Measurements from ENCODE around the gene TENT4A.

Gene TENT4A

DNA sequence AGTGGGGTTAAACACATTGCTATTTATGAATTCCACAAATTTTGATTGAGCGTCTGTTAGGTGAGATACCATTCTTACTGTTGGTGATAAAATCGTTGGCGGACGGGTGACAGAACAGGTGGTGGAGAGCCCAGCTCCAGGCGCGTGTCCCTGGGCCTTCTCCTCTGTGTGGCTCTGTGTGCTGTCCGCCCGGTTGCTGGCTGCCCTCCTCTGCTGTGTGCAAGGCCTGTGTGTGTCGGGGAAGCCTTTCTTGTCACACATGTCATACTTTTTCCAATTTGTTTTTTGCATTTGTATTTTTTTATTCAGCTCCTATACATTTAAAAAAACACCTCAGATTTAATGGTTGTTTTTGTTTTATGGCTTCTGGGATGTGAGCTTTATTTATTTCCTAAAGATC is 33.9 kb downstream of the TENT4A start:
- no peak overlapping the region for H3K9ac ChIP-seq (ENCODE audit: low read depth in 1 of 2, low read length in 2 of 2)
- H3K9me3 ChIP-seq (ENCODE audit: control insufficient read depth in 2 of 2, low read length in 2 of 2): no peaks in the 10 kb centered on the region
- H3K4me3 ChIP-seq (ENCODE audit: low read length in 2 of 2): no peak overlapping the region
- peaks cover 41 to 49% of the 10 kb centered on the region in 2 donors for H3K36me3 ChIP-seq (ENCODE audit: control insufficient read depth in 2 of 2, insufficient read depth in 2 of 2, low read length in 2 of 2)
- H3K27me3 ChIP-seq (ENCODE audit: control insufficient read depth in 2 of 2, insufficient read depth in 2 of 2, low read length in 2 of 2): no peaks in the 10 kb centered on the region
- H3K4me1 ChIP-seq (ENCODE audit: control insufficient read depth in 2 of 2, insufficient read depth in 2 of 2, low read length in 2 of 2): peaks cover 0 to 3% of the 10 kb centered on the region in 2 donors
- no peak overlapping the region for H3K27ac ChIP-seq (ENCODE audit: low read depth in 2 of 2, low read length in 2 of 2)

DNA sequence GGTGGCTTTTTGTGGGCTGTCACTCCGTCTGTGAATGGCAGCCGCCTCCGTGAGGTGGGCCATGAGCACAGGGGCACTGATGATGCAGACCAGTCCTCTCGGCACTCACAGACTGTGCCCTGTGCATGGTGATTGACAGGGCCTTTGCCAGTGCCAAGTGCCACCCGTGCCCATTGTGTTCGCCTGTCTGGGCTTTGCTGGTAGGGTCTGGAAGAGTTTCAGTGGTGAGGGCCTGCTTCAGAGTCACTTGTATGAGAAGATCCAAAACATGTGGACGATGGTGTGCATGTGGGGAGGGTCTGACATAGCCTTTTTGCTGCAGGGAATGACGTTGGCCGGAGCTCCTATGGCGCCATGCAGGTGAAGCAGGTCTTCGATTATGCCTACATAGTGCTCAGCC is 34.9 kb downstream of the TENT4A start:
- Histone ChIP-seq H3K27ac (ENCODE audit: low read depth in 2 of 2, low read length in 2 of 2) (no peak overlapping the region), H3K36me3 (ENCODE audit: control insufficient read depth in 2 of 2, insufficient read depth in 2 of 2, low read length in 2 of 2) (peaks cover 46 to 50% of the 10 kb centered on the region in 2 donors), H3K9me3 (ENCODE audit: control insufficient read depth in 2 of 2, low read length in 2 of 2) (no peaks in the 10 kb centered on the region), H3K27me3 (ENCODE audit: control insufficient read depth in 2 of 2, insufficient read depth in 2 of 2, low read length in 2 of 2) (no peaks in the 10 kb centered on the region), H3K4me3 (ENCODE audit: low read length in 2 of 2) (no peak overlapping the region), H3K4me1 (ENCODE audit: control insufficient read depth in 2 of 2, insufficient read depth in 2 of 2, low read length in 2 of 2) (peaks cover 0 to 3% of the 10 kb centered on the region in 2 donors), H3K9ac (ENCODE audit: low read depth in 1 of 2, low read length in 2 of 2) (no peak overlapping the region)

DNA sequence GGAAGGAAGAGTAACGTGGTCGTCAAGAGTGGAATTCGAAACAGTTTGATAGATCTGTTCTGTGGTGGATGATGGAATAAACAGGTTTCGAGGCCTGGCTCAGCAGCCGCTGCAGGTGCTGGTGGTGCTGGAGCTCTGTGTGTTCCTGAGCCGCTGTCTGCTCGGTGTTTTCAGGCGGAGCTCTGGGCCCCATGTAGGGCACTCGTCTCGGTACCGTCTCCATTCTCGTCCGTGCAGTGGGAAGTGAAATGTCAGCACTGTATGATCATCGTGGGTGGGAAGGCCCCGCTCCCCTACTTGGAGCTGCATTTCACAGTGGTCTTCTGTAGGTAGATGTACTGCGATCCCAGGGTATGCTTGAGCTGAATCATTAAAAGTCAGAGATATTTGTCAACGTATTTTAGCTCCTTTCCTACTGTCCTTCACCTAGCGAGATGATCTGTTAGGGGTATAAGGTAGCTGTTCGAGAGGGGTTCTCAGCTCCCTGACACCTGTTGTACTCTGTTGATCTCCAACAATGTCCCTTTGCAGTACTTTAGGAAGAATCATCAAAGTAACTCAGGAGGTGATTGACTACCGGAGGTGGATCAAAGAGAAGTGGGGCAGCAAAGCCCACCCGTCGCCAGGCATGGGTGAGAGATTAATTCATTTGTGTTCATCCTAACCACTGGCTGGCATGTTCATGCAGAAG is 35.9 kb downstream of the TENT4A start:
- Histone ChIP-seq H3K27ac (ENCODE audit: low read depth in 2 of 2, low read length in 2 of 2) (no peak overlapping the region), H3K9ac (ENCODE audit: low read depth in 1 of 2, low read length in 2 of 2) (no peak overlapping the region), H3K4me3 (ENCODE audit: low read length in 2 of 2) (no peak overlapping the region), H3K9me3 (ENCODE audit: control insufficient read depth in 2 of 2, low read length in 2 of 2) (no peaks in the 10 kb centered on the region), H3K36me3 (ENCODE audit: control insufficient read depth in 2 of 2, insufficient read depth in 2 of 2, low read length in 2 of 2) (peaks cover 52 to 53% of the 10 kb centered on the region in 2 donors), H3K4me1 (ENCODE audit: control insufficient read depth in 2 of 2, insufficient read depth in 2 of 2, low read length in 2 of 2) (peaks cover 0 to 3% of the 10 kb centered on the region in 2 donors), H3K27me3 (ENCODE audit: control insufficient read depth in 2 of 2, insufficient read depth in 2 of 2, low read length in 2 of 2) (no peaks in the 10 kb centered on the region)

DNA sequence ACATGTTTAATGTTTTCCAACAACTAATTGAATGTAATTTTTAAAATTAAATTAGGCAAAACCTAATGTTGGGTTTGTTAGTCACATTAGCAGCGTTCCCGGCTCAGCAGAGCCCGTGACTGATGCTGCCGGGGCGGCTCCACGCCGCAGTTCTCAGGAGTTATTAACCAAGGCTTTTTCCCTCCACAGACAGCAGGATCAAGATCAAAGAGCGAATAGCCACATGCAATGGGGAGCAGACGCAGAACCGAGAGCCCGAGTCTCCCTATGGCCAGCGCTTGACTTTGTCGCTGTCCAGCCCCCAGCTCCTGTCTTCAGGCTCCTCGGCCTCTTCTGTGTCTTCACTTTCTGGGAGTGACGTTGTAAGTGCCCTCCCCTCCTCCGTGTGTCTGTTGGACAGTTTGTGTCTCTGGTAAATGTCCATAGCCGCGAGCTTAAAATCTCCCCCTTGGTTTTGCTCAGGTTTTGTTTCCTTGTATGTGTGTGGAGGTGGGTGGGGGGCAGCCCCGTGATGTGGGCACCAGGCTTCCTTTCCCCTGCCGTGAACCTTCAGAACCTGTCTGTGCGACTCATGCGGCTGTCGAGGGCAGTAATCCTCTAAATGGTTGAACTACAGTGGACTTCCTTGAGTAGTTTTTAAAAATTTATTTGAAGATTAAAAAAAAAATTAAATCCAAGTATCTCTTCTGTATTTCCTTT is 37.1 kb downstream of the TENT4A start:
- no peaks in the 10 kb centered on the region for H3K27me3 ChIP-seq (ENCODE audit: control insufficient read depth in 2 of 2, insufficient read depth in 2 of 2, low read length in 2 of 2)
- no peaks in the 10 kb centered on the region for H3K9me3 ChIP-seq (ENCODE audit: control insufficient read depth in 2 of 2, low read length in 2 of 2)
- H3K36me3 ChIP-seq (ENCODE audit: control insufficient read depth in 2 of 2, insufficient read depth in 2 of 2, low read length in 2 of 2): peaks cover 58 to 63% of the 10 kb centered on the region in 2 donors
- no peak overlapping the region for H3K9ac ChIP-seq (ENCODE audit: low read depth in 1 of 2, low read length in 2 of 2)
- H3K4me3 ChIP-seq (ENCODE audit: low read length in 2 of 2): no peak overlapping the region
- H3K4me1 ChIP-seq (ENCODE audit: control insufficient read depth in 2 of 2, insufficient read depth in 2 of 2, low read length in 2 of 2): peaks cover 0 to 3% of the 10 kb centered on the region in 2 donors
- no peak overlapping the region for H3K27ac ChIP-seq (ENCODE audit: low read depth in 2 of 2, low read length in 2 of 2)

DNA sequence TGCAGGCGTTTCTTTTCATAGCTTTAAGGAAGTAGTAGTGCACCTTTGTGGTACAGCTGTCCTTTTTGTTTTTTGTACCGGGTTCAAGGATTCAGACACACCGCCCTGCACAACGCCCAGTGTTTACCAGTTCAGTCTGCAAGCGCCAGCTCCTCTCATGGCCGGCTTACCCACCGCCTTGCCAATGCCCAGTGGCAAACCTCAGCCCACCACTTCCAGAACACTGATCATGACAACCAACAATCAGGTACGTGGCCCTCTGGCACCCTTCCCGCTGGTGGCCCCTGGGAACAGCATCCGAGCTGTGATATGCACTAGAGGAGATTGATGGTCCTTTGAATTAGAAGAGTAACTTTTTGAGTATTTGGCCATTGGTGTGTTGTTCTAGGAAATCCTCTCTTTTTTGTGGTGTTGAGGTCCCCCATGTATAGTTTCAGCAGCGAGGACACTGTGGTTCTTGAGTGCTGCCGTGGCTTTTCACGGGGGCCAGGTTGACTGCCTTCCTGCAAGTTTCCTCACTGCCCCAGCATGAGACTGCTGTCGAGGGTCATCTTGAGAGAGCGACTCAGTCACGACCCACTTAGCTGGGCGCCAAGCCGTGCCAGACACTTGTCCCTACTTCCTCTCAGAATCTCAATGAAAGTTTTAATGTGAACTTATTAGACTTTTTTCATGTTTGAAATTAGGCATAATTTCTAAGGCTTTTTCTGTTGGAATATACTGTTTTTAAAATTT is 37.9 kb downstream of the TENT4A start:
- Histone ChIP-seq H3K27me3 (ENCODE audit: control insufficient read depth in 2 of 2, insufficient read depth in 2 of 2, low read length in 2 of 2) (no peaks in the 10 kb centered on the region), H3K9ac (ENCODE audit: low read depth in 1 of 2, low read length in 2 of 2) (no peak overlapping the region), H3K27ac (ENCODE audit: low read depth in 2 of 2, low read length in 2 of 2) (no peak overlapping the region), H3K36me3 (ENCODE audit: control insufficient read depth in 2 of 2, insufficient read depth in 2 of 2, low read length in 2 of 2) (peaks cover 62 to 64% of the 10 kb centered on the region in 2 donors), H3K4me1 (ENCODE audit: control insufficient read depth in 2 of 2, insufficient read depth in 2 of 2, low read length in 2 of 2) (no peaks in the 10 kb centered on the region), H3K9me3 (ENCODE audit: control insufficient read depth in 2 of 2, low read length in 2 of 2) (no peaks in the 10 kb centered on the region), H3K4me3 (ENCODE audit: low read length in 2 of 2) (no peak overlapping the region)

DNA sequence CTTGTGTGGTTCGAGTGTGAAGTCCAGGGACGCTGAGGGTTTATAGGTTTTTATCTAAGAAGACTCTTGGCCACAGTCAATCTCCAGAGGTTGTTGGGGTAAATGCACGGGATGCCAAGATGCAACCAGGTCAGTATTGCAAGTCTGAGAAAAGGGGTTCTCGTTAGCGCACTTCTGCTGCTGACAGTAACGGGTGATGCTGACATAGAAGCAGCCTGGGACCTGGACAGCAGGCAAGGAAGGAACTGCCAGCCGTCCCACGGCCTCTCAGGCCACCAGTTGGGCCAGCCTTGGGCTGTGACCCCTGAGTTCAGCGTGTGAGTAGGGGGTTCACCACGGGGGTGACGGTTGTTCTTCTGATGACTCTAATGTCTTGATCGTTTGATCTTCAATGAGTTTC is 39.0 kb downstream of the TENT4A start:
- Histone ChIP-seq H3K27ac (ENCODE audit: low read depth in 2 of 2, low read length in 2 of 2) (no peak overlapping the region), H3K9ac (ENCODE audit: low read depth in 1 of 2, low read length in 2 of 2) (no peak overlapping the region), H3K27me3 (ENCODE audit: control insufficient read depth in 2 of 2, insufficient read depth in 2 of 2, low read length in 2 of 2) (no peaks in the 10 kb centered on the region), H3K36me3 (ENCODE audit: control insufficient read depth in 2 of 2, insufficient read depth in 2 of 2, low read length in 2 of 2) (peaks cover 63 to 66% of the 10 kb centered on the region in 2 donors), H3K9me3 (ENCODE audit: control insufficient read depth in 2 of 2, low read length in 2 of 2) (no peaks in the 10 kb centered on the region), H3K4me1 (ENCODE audit: control insufficient read depth in 2 of 2, insufficient read depth in 2 of 2, low read length in 2 of 2) (no peaks in the 10 kb centered on the region), H3K4me3 (ENCODE audit: low read length in 2 of 2) (no peak overlapping the region)

DNA sequence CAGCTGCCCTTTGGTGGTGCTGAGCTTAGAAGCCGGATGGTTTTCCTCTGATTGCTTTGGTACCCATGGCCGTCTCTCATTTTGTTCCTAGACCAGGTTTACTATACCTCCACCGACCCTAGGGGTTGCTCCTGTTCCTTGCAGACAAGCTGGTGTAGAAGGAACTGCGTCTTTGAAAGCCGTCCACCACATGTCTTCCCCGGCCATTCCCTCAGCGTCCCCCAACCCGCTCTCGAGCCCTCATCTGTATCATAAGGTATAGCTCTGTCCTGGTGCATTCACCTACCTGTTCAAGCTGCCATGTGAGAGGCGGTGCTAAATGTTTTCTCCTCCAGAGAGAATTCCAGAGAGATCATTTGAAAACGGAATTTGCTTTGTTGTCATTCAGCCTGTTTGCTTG is 39.5 kb downstream of the TENT4A start:
- no peak overlapping the region for H3K4me3 ChIP-seq (ENCODE audit: low read length in 2 of 2)
- no peak overlapping the region for H3K9ac ChIP-seq (ENCODE audit: low read depth in 1 of 2, low read length in 2 of 2)
- no peak overlapping the region for H3K27ac ChIP-seq (ENCODE audit: low read depth in 2 of 2, low read length in 2 of 2)
- no peaks in the 10 kb centered on the region for H3K27me3 ChIP-seq (ENCODE audit: control insufficient read depth in 2 of 2, insufficient read depth in 2 of 2, low read length in 2 of 2)
- H3K4me1 ChIP-seq (ENCODE audit: control insufficient read depth in 2 of 2, insufficient read depth in 2 of 2, low read length in 2 of 2): no peaks in the 10 kb centered on the region
- H3K36me3 ChIP-seq (ENCODE audit: control insufficient read depth in 2 of 2, insufficient read depth in 2 of 2, low read length in 2 of 2): peaks cover 63% of the 10 kb centered on the region in 2 donors
- H3K9me3 ChIP-seq (ENCODE audit: control insufficient read depth in 2 of 2, low read length in 2 of 2): no peaks in the 10 kb centered on the region

DNA sequence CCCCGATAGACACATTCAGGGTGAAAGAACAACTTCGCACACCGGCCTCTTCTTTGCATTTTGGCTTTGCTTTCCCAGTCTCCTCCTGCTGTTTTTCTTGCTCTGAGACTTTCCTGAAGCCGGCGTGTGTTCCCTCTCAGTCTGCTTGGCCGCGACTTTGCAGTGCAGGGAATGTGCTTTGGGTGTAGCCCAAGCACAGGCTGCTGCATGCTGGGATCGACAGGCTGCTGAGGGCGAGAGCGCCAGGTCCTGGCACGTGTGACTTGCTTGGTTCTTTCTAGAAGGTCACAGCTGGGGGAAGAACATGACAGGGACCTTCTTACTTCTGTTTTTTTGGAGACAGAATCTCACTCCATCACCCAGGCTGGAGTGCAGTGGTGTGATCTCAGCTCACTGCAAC is 40.6 kb downstream of the TENT4A start:
- H3K36me3 ChIP-seq (ENCODE audit: control insufficient read depth in 2 of 2, insufficient read depth in 2 of 2, low read length in 2 of 2): peaks cover 56 to 62% of the 10 kb centered on the region in 2 donors
- H3K4me3 ChIP-seq (ENCODE audit: low read length in 2 of 2): no peak overlapping the region
- no peaks in the 10 kb centered on the region for H3K27me3 ChIP-seq (ENCODE audit: control insufficient read depth in 2 of 2, insufficient read depth in 2 of 2, low read length in 2 of 2)
- no peak overlapping the region for H3K9ac ChIP-seq (ENCODE audit: low read depth in 1 of 2, low read length in 2 of 2)
- H3K27ac ChIP-seq (ENCODE audit: low read depth in 2 of 2, low read length in 2 of 2): no peak overlapping the region
- no peaks in the 10 kb centered on the region for H3K4me1 ChIP-seq (ENCODE audit: control insufficient read depth in 2 of 2, insufficient read depth in 2 of 2, low read length in 2 of 2)
- H3K9me3 ChIP-seq (ENCODE audit: control insufficient read depth in 2 of 2, low read length in 2 of 2): no peaks in the 10 kb centered on the region

DNA sequence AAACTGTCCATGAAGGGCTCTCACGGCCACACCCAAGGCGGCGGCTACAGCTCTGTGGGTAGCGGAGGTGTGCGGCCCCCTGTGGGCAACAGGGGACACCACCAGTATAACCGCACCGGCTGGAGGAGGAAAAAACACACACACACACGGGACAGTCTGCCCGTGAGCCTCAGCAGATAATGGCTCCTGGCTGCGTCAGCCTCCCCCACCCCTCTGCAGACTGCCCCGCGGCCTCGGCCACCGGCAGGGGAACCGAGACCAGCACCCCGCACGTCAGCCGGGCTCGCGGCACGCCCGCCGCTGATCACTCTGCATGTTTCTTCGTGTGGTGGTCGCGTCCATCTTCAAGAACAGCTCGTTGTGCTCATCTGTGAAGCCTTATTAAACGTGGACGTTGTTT is 41.5 kb downstream of the TENT4A start:
- Histone ChIP-seq H3K36me3 (ENCODE audit: control insufficient read depth in 2 of 2, insufficient read depth in 2 of 2, low read length in 2 of 2) (peaks cover 48 to 57% of the 10 kb centered on the region in 2 donors), H3K4me1 (ENCODE audit: control insufficient read depth in 2 of 2, insufficient read depth in 2 of 2, low read length in 2 of 2) (no peaks in the 10 kb centered on the region), H3K9ac (ENCODE audit: low read depth in 1 of 2, low read length in 2 of 2) (no peak overlapping the region), H3K9me3 (ENCODE audit: control insufficient read depth in 2 of 2, low read length in 2 of 2) (no peaks in the 10 kb centered on the region), H3K27me3 (ENCODE audit: control insufficient read depth in 2 of 2, insufficient read depth in 2 of 2, low read length in 2 of 2) (no peaks in the 10 kb centered on the region), H3K4me3 (ENCODE audit: low read length in 2 of 2) (no peak overlapping the region), H3K27ac (ENCODE audit: low read depth in 2 of 2, low read length in 2 of 2) (no peak overlapping the region)

DNA sequence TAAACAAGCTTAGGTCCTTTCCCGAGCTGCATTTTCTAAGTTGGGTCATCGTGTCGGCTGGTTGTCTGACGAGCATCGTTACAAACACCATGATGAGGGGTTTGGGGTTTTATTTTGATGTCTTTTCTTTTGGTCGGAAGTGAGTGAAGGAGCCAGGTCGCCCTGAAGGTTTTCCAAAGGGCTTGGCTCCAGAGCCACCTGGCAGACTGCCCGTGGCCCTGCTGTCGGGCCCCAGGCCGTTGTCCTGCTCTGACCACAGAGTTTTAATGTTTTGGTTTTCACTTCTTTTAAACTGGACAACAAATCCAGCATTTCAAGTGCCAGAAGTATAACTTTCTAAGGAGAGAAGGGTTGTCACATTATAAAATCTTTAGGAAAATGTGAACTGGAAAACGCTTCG is 42.3 kb downstream of the TENT4A start:
- Histone ChIP-seq H3K4me1 (ENCODE audit: control insufficient read depth in 2 of 2, insufficient read depth in 2 of 2, low read length in 2 of 2) (no peaks in the 10 kb centered on the region), H3K27ac (ENCODE audit: low read depth in 2 of 2, low read length in 2 of 2) (no peak overlapping the region), H3K9ac (ENCODE audit: low read depth in 1 of 2, low read length in 2 of 2) (no peak overlapping the region), H3K36me3 (ENCODE audit: control insufficient read depth in 2 of 2, insufficient read depth in 2 of 2, low read length in 2 of 2) (peaks cover 48 to 50% of the 10 kb centered on the region in 2 donors), H3K27me3 (ENCODE audit: control insufficient read depth in 2 of 2, insufficient read depth in 2 of 2, low read length in 2 of 2) (no peaks in the 10 kb centered on the region), H3K9me3 (ENCODE audit: control insufficient read depth in 2 of 2, low read length in 2 of 2) (no peaks in the 10 kb centered on the region), H3K4me3 (ENCODE audit: low read length in 2 of 2) (no peak overlapping the region)

Data from mucosa of rectum (tissue), 2 donors.